Measurements from ENCODE around the gene UBE2G1.

DNA sequence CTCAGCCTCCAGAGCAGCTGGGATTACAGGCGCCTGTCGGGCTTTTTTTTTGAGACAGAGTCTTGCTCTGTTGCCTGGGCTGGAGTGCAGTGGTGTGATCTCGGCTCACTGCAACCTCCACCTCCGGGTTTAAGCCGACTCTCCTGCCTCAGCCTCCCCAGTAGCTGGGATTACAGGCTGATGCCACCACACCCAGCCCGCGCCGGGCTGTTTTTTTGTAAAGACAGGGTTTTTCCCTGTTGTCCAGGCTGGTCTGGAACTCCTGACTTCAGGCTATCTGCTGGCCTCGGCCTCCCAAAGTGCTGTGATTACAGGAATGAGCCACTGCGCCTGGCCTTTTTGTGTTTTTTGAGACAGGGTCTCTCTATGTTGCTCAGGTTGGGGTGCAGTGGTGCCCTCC is 39.9 kb upstream of the UBE2G1 start:
- TF ChIP-seq TCF12 (IDR thresholded peaks at IDR 0.05; ENCODE audit: low read depth), result no peak
- no peak for TF ChIP-seq TAF1 (IDR thresholded peaks at IDR 0.05; ENCODE audit: low read depth)
- TF ChIP-seq EP300 (IDR thresholded peaks at IDR 0.05; ENCODE audit: borderline replicate concordance), result no peak
- no peak for TF ChIP-seq YY1 (IDR thresholded peaks at IDR 0.05; ENCODE audit: low read depth)
- TF ChIP-seq, protein P1, sequence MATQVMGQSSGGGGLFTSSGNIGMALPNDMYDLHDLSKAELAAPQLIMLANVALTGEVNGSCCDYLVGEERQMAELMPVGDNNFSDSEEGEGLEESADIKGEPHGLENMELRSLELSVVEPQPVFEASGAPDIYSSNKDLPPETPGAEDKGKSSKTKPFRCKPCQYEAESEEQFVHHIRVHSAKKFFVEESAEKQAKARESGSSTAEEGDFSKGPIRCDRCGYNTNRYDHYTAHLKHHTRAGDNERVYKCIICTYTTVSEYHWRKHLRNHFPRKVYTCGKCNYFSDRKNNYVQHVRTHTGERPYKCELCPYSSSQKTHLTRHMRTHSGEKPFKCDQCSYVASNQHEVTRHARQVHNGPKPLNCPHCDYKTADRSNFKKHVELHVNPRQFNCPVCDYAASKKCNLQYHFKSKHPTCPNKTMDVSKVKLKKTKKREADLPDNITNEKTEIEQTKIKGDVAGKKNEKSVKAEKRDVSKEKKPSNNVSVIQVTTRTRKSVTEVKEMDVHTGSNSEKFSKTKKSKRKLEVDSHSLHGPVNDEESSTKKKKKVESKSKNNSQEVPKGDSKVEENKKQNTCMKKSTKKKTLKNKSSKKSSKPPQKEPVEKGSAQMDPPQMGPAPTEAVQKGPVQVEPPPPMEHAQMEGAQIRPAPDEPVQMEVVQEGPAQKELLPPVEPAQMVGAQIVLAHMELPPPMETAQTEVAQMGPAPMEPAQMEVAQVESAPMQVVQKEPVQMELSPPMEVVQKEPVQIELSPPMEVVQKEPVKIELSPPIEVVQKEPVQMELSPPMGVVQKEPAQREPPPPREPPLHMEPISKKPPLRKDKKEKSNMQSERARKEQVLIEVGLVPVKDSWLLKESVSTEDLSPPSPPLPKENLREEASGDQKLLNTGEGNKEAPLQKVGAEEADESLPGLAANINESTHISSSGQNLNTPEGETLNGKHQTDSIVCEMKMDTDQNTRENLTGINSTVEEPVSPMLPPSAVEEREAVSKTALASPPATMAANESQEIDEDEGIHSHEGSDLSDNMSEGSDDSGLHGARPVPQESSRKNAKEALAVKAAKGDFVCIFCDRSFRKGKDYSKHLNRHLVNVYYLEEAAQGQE (IDR thresholded peaks at IDR 0.05; ENCODE audit: low read depth), result no peak
- TF ChIP-seq EGR1 (IDR thresholded peaks at IDR 0.05), result no peak
